HG03159 (cell line): ENCODE measurements around the gene GPR55.

ENCODE experiments used
- ATAC-seq: cut with Tn5 transposase; IDR thresholded peaks from one replicate; pipeline ENCODE4 v1.9.1; 2021; ENCODE audit warnings: mild to moderate bottlenecking, moderate library complexity; ENCODE audit not compliant: unreplicated experiment

GPR55 gene

DNA sequence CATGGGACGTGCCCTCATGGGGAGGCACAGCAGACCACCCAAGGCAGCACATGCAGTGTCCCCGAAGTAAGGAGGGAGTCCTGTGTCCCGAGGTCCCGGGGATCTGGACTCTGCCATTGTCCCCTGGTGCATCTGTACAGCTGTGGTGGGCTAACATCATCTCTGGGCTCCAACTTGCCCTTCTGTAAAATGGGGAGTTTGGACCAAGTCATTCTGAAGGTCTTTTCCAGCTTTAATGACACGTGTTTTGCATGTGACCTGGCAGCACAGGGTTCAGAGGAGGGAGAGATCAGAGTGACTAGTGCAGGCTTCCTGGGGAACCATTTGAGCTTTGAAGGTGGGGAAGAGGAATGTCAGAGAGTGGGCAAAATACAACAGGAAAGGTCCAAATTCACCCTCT is 38.8 kb downstream of the GPR55 start:
- ATAC-seq, result no peak

DNA sequence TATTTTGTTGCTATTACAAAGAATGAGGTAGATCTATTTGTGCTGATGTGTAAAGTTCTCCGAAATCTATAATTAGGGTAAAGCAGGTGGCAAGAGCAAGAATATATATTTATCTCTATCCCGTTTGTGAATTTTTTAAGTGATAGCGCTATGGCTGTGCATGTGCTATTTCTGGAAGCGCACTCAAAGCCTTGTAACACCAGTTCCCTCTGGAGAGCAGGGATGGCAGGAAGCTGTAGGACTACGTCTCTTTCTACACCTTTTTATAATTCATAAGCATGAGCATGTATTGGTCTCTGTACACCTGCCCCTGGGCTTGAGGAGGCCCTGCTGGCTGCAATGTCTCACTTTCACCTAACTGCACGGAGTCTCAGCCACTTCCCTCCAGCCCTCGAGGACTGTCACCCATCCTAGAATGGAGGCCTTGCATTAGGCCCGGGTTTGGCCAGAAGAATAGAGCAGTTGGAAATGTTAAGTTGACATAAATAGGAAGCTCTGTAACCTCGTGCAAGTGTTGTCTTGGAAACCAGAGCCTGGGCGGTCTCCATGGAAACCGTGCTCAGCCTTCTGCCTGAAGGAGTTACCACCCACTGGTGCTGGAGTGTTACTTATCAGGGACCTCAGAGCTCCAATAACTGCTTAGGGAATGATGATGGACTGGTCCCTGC is 39.4 kb downstream of the GPR55 start:
- ATAC-seq, result no peak

DNA sequence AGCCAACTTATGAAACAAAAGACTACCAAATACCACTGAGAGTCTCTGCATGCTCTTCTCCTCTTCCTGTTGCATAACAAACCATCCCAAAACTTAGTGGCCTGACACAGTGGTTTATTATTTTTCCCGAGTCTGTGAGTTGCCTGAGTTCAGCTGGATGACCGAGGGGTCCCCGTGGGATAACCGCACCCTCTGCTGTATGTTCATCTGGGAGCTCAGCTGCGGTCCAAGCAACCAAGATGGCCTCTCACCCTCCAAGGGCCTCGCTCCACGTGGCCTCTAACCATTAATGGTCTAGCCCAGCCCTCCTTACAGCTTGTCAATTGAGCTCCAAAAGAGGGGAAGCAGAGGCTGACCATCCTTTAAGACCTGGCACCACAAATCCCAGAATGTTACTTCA is 43.2 kb downstream of the GPR55 start:
- no peak for ATAC-seq

DNA sequence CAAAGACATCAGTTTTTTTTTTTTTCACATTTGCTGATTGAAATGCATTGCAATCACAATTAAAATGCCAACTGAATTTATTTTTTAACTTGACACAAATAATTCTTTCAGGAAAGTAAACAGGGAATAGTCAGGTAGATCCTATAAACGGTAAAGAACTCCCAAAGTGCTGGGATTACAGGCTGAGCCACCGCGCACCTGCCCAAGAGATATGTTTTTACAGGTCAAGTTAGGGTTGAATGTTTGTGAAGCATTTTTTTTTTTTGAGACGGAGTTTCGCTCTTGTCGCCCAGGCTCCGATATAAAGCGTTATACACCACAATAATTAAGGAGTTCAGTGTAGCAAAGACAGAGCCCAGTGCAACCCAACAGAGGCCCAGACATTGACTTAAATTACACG is 45.2 kb downstream of the GPR55 start:
- no peak for ATAC-seq

DNA sequence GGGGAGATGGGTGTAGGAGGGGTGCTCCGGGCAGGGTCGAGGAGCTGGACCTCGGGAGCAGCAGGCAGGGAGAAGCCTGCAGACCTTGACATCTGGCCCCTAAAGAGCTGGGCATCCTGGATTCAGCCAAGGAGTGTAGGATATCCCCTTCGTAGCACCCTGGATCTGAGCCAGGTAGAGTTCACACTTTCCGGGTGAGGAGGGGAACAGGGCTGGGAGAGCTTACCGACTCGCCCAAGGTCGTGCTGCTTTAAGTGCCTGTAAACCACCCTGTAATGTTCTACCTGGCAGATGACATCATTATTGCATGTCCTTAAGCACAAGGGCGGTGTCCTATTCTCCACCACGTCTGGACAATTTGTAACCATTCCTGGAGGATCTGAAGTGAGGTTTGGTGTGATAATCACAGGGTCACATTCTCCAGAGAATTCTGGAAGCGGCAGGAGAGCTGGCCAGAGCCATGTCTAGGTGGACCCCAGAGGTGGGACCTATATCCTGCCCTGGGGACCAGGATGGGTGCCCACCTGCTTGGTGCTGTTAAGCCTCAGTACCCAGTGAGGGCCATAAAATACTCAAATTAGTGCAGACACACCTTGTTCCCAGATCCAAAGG is 45.7 kb downstream of the GPR55 start:
- ATAC-seq, result no peak

DNA sequence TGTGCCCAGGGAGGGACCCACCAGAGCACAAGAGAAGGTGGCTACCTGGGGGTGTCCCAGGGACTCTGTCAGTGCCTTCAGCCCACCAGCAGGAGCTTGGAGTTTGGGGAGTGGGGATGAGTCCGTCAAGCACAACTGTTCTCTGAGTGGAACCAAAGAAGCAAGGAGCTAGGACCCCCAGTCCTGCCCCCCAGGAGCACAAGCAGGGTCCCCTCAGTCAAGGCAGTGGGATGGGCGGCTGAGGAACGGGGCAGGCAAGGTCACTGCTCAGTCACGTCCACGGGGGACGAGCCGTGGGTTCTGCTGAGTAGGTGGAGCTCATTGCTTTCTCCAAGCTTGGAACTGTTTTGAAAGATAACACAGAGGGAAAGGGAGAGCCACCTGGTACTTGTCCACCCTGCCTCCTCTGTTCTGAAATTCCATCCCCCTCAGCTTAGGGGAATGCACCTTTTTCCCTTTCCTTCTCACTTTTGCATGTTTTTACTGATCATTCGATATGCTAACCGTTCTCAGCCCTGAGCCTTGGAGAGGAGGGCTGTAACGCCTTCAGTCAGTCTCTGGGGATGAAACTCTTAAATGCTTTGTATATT is 46.3 kb downstream of the GPR55 start:
- ATAC-seq, result no peak

DNA sequence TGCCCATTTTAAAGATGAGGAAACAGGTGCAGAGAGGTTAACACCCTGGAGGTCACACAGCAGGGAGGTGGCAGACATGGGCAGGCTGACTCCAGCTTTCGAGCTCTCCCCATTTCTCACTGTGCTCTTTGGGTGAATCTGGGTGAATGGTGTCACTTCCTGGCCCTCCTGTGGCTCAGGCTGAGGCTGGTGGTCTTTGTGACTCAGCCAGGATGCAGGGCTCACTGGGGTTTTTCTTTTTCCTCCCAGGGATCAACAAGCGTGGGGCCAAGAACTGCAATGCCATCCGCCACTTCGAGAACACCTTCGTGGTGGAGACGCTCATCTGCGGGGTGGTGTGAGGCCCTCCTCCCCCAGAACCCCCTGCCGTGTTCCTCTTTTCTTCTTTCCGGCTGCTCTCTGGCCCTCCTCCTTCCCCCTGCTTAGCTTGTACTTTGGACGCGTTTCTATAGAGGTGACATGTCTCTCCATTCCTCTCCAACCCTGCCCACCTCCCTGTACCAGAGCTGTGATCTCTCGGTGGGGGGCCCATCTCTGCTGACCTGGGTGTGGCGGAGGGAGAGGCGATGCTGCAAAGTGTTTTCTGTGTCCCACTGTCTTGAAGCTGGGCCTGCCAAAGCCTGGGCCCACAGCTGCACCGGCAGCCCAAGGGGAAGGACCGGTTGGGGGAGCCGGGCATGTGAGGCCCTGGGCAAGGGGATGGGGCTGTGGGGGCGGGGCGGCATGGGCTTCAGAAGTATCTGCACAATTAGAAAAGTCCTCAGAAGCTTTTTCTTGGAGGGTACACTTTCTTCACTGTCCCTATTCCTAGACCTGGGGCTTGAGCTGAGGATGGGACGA is 47.1 kb downstream of the GPR55 start:
- ATAC-seq, result no peak

DNA sequence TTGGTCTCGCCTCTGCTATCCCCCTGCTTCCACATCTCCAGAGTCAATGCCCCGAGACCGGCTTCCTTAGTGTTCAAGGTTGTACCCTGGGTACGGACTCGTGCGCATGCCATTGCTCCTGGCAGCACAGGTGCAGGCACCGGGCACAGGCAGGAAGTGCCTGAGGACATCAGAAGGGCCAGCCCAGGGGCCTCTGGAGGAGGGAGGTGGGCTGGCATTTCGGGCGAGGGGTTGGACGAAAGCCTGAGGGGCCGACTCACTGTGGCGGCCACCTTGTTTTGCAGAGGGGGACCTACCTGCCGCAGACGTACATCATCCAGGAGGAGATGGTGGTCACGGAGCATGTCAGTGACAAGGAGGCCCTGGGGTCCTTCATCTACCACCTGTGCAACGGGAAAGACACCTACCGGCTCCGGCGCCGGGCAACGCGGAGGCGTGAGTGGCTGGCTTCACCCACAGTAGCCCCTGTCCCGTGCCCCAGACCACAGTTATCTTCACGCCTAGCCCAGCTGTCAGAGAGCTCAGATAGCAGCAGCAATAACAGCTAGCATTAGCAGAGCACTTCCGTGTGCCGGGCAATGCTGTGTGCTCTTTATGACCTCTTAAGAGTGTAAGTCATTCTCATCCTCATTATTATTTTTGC is 47.8 kb downstream of the GPR55 start:
- ATAC-seq, result no peak

DNA sequence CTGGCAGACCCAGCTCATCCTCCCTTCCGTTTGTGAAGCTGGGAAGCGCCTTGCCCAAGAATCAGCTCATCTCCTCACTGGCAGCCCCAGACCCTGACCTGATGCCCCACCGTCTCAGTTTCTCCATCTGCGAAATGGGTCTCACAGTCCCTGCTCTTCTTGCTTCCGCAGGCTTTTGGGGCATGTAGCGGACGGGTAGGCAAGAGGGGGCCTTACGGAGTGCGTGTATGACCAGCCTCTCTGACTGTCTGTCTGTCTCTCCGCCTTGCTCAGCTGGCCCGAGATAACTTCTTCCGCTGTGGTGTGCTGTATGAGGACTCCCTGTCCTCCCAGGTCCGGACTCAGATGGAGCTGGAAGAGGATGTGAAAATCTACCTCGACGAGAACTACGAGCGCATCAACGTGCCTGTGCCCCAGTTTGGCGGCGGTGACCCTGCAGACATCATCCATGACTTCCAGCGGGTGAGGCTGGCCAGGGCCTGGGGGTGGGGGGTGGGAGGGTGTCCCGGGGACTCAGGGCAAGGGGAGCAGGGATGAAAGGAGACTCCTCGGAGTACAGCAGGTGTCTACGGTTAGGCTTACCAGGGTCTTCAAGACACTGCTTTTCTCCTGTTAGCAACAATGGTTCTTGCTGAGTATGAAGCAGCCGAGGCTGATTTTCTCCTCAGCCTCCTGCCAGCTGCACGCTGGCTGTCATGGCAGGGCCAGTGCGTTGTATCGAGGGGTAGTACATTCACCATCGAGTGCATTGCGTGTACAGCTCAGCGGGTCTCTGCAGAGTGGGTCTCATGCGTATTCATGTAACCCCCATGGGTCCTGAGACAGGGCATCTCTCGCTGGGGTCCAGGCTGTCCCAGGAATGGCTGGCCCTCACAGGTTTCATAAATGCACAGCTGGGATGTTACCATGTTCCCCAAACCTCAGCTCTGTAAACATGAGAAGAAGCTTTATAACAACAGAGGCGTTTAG is 49.4 kb downstream of the GPR55 start:
- no peak for ATAC-seq

DNA sequence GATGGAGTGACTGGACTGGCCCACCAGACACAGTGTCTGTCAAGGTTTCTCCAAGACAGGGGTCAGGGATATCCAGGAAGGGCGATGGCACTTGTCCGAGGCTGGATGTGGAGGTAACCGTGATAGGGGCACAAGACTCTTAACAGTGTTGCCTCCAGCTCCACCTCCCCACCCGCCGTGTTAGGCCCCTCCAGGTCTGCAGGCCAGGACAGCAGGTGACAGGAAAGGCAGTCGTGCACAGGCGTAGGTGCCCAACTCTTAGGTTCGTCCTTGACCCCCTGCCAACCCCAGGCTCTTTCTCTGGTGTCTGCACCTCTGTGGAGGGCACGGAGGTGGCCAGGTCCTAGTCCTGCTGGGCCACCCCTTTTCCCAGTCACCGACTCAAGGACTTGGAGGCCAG is 50.2 kb downstream of the GPR55 start:
- no peak for ATAC-seq

DNA sequence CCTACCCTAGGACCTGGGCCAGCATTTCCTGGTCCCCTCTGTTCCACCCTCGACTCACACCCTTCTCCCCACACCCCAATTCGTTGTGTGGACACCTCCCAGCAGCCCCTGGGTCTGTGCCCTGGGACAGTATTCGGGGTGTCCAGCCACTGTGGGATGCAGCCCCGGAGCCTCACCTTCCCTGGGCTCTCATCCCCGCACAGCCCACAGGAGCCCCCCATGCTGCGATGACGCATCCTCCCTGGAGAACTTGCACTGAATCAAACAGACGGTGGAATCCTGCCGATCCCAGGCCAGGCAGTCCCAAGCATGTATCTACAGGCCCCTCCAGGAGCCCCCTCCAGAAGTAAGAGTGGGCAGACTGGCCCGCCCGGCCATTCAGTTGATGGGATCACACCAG is 50.6 kb downstream of the GPR55 start:
- ATAC-seq, result no peak

DNA sequence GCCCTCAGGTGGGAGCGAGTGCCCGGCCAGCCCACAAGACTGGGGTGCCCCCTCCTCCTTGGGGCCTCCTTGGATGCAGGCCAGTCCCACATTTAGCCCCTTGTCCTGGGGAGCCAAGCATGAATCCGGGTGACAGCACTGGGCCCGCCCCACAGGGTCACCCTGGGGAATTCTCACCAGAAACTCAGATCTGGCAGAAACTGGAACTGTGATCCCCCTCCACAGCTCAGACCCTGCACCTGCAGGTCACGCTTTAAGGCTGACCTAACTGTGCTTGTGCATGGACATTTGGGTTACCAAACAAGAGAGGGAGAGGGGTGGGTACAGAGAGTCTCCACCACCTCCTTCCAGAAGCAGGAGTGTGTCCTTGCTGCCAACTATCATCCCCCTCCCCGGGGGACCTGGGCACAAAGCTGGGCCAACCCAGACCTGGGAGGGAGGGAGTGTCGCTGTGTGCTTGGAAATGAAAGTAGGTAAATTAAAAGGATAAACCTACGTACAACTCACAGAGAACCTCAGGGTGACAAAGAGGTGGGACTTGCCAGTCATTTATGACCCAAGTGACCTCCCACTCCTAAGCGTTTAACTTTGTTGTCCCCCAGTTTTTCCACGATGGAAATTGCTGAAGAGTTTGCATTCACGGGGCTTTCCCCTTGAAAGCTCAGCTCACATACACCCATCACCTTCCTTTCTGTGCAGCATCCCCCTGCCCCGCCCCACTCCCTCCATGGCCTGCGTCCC is 51.2 kb downstream of the GPR55 start:
- peak; percentile 67 for ATAC-seq

DNA sequence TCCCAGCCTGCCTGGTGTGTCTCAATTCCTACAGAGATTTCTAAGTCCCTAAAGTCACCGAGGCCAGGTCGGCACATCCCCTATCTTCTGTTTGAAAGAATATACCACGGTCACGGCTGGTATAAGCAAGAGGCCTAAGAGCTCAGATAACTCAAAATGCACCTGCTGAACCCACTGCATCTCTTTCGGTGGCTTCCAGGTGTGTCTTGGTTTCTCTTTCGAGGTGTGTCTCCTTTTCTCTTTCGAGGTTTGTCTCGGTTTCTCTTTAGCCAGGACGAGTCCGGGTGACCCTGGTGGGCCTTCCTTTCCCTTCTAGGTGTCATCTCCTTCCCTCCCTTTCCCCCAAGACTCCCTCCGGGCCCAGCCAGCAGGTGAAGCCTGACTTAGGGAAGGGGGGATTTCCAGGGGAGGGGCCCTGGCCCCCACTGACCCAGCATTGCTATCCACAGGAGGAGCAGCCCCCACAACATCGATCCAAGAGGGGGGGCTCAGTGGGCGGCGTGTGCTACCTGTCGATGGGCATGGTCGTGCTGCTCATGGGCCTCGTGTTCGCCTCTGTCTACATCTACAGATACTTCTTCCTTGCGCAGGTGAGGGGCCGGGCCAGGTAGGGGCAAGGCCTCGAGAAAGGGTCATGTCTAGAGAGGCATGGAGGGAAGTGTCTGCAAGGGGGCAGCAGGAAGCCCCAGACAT is 51.9 kb downstream of the GPR55 start:
- peak; percentile 71 for ATAC-seq

DNA sequence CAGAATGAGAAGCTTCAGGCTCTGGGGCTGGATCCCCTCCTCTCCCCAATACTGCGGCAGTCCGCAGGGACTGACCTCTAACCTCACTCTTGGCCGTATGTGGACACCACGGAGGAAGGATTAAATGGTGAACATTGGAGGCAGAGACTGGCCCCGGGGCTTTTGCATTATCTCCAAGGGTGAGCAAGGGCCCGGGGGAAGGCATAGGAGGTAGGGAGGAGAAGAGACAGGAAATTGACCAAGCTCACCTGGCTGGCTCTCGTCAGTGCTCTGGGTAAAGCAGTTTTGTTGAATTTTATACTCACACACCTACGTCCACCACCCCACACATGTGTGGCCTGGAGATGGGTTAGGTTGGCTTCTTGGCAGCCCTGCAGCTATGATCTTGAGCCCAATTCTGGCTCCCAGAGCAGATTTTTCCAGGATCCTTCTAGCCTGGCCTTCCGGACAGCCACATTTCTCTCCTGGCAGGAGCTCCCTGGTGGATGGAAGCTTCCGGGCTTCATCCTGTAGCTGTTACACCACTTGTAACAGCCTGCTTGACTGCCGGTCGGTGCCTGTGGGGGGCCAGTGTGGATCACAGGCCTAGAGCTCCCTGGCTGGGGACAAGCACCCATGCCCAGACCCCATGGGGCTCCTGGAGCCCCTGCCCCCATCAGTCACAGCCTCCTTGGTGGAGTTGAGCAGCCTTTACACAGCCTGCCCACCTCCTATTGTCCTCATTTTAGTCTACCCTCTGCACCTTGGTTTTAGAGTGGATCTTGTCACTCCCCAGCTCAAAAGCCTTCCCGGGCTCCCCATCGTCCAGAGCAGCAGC is 52.7 kb downstream of the GPR55 start:
- no peak for ATAC-seq

DNA sequence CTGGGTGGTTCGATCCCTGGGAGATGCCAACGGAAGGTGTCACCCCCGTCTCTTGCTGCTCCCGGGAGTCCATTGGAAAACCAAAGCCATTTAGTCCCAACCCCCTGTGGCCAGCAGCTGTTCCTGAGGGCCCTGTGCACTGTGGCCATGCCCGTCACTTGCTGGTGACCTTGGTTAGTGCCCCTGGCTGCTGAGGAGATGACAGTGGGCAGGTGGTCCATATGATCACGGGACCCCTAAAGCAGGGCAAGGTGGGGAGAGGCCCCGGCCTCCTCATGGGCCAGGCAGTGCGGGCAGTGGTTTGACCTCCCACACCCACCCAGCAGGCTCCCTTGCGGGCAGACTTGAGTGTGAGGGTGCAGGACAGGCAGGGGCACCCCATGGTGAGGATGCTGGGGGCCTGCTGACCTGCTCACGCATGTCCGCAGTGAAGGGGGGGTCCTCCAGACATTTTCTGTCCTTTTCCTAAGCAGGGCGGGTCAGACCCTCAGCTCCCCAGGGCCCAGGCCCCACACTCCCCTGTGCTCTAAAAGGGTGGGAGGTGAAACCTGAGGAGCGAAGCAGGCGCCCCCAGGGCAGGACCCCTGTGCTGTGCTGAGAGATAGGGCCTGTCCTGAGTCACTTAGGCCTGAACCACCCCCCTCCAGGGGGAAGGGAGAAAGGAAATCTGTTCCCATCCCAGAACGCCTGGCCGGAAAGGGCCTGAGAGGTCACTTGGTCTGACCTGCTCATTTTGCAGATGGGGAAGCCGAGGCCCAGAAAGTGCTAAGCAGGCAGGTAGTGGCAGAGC is 53.5 kb downstream of the GPR55 start:
- ATAC-seq, result no peak

DNA sequence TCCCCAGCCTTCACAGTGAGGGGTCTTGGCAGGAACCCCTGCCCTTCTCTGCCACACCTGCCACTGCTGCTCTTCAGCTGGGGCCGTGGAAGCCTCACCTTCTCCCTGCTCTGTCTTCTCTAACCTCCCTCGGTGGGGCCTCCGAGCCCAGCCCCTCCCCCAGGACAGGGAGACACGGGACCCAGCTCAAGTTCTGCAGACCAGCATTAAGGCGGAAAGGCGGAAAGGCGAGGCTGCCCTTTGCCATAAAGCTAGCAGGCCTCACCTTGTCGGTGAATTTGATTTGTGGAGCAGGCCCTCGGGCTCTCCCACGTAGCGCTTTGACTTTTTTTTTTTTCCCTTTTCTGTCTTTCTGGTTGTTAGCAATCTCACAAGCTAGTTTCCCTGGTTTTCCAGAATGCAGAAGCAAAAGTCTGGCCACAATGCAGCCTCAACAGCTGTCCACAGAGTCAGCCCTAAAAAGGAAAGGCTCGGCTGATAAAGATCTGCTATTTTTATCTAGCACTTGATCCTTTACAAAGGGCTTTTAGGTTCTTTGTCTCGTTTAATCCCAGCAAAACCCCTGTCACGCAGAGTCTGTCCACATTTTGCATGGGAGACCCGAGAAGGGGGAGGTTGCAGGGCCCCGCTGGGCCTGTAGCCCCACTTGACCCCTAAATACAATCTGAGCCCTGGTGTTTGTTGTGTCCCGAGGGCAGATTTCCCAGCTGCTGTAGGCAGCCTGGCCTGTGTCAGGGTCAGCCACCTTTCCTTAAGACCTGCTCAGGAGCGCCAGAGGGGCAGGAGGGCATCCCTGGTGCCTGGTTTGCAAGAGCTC is 54.3 kb downstream of the GPR55 start:
- ATAC-seq, result no peak
